ENCODE measurements around the gene ANKS1B.

Gene ANKS1B

GRCh38 chr12:98868076-98868475, 1116.7 kb downstream of the ANKS1B start:
- ChIA-PET CTCF (interaction anchor here (0.7 kb wide), 1 partner anchor 86 kb away, joined by 3 read pairs; no protein-coding TSS in a partner anchor), POLR2A (ENCODE audit: low non-redundant PET) (no interaction called here)
- no peak for DNase-seq (ENCODE audit: low spot score)
- no peak for TF ChIP-seq CTCF (conservative IDR thresholded peaks at IDR 0.05; ENCODE audit: low read depth)
- H3K27ac ChIP-seq = no peak overlapping the region

DNA sequence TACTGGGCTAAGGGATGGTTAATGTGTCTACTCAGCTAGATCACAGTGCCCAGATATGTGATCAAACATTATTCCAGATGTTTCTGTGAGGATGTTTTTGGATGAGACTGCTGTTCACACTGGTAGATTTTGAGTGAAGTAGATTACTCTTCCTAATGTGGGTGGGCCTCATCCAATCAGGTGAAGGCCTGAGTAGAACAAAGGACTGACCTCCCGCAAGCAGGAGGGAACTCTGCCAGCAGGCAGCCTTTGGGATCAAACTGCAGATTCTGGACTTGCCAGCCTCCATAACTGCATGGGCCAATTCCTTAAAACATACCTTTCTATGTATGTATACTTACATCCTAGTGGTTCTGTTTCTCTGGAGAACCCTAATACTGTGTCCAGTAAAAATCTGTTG, 1120.4 kb downstream of the ANKS1B start:
- no peak for DNase-seq (ENCODE audit: low spot score)
- CTCF ChIA-PET = no interaction called here
- POLR2A ChIA-PET (ENCODE audit: low non-redundant PET) = no interaction called here
- TF ChIP-seq CTCF (conservative IDR thresholded peaks at IDR 0.05; ENCODE audit: low read depth) = no peak
- H3K27ac ChIP-seq = no peak overlapping the region

- DNase-seq (ENCODE audit: low spot score) = no peak
- no peak for TF ChIP-seq CTCF (conservative IDR thresholded peaks at IDR 0.05; ENCODE audit: low read depth)
- ChIA-PET POLR2A (ENCODE audit: low non-redundant PET) (no interaction called here), CTCF (no interaction called here)
- H3K27ac ChIP-seq = no peak overlapping the region
These were observed 1121.6 kb downstream of the ANKS1B start for GRCh38 chr12:98863167-98863566.

GRCh38 chr12:98861251-98861650, 1123.5 kb downstream of the ANKS1B start:
- TF ChIP-seq CTCF (conservative IDR thresholded peaks at IDR 0.05; ENCODE audit: low read depth) = no peak
- CTCF ChIA-PET = no interaction called here

GRCh38 chr12:98856897-98857540, 1127.7 kb downstream of the ANKS1B start:
- ChIA-PET CTCF (no interaction called here), POLR2A (ENCODE audit: low non-redundant PET) (no interaction called here)
- DNase-seq (ENCODE audit: low spot score) = no peak
- TF ChIP-seq CTCF (conservative IDR thresholded peaks at IDR 0.05; ENCODE audit: low read depth) = no peak
- H3K27ac ChIP-seq = no peak overlapping the region

More at GRCh38 chr12:98861251-98861650, 1123.5 kb downstream of the ANKS1B start:
- POLR2A ChIA-PET (ENCODE audit: low non-redundant PET) = no interaction called here
- H3K27ac ChIP-seq = no peak overlapping the region
- DNase-seq (ENCODE audit: low spot score) = no peak

DNA sequence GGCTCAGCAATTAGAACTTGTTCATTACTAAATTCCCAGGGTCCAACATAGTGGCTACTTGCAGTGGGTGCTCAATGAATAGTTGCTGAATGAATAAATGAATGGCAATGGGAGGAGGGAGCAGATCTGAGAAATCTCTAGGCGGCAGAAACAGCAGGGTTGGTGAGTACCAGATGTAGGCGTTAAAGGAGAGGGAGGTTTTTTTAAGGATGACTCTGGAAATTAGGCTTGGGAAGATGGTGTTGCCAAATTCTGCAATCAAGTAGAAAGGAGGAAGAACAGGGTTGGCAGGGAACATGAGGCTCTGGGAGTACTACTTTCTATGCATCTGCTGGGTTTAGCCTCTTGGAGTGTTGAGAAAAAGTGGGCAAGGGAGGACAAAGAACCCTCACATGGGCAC, 1132.6 kb downstream of the ANKS1B start:
- no peak overlapping the region for H3K27ac ChIP-seq
- DNase-seq (ENCODE audit: low spot score) = no peak
- TF ChIP-seq CTCF (conservative IDR thresholded peaks at IDR 0.05; ENCODE audit: low read depth) = no peak
- ChIA-PET CTCF (no interaction called here), POLR2A (ENCODE audit: low non-redundant PET) (no interaction called here)
